ENCODE results near the gene DIS3. TPM values are rescaled to one million over a fixed set of nuclear protein-coding genes. Genes with fewer than 3 reads are reported as not detected.
A peak's percentile ranks its signal among the peaks of the same experiment; 100 is the strongest.
"Not testable (repeated sequence)": the region's sequence is repeated elsewhere in the genome, so short reads cannot be mapped to it uniquely, and the experiment has no call there.

DIS3 gene, protein sequence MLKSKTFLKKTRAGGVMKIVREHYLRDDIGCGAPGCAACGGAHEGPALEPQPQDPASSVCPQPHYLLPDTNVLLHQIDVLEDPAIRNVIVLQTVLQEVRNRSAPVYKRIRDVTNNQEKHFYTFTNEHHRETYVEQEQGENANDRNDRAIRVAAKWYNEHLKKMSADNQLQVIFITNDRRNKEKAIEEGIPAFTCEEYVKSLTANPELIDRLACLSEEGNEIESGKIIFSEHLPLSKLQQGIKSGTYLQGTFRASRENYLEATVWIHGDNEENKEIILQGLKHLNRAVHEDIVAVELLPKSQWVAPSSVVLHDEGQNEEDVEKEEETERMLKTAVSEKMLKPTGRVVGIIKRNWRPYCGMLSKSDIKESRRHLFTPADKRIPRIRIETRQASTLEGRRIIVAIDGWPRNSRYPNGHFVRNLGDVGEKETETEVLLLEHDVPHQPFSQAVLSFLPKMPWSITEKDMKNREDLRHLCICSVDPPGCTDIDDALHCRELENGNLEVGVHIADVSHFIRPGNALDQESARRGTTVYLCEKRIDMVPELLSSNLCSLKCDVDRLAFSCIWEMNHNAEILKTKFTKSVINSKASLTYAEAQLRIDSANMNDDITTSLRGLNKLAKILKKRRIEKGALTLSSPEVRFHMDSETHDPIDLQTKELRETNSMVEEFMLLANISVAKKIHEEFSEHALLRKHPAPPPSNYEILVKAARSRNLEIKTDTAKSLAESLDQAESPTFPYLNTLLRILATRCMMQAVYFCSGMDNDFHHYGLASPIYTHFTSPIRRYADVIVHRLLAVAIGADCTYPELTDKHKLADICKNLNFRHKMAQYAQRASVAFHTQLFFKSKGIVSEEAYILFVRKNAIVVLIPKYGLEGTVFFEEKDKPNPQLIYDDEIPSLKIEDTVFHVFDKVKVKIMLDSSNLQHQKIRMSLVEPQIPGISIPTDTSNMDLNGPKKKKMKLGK
- 10 to 100 TPM; 44.9 to 47.2 TPM for total RNA-seq

- ATAC-seq = peak; percentile 96 to 98
- DNase-seq (ENCODE audit: low spot score in 2 of 2) = peak; percentile 93 to 97
- H3K27ac Mint-ChIP-seq = peak within 1 kb of the TSS; percentile 94 to 100
- no peaks in the 10 kb centered on the region for H3K9me3 Mint-ChIP-seq
- H3K36me3 Mint-ChIP-seq = peaks cover 29 to 62% of the 10 kb centered on the region in 2 donors
These were observed at the start of gene DIS3, which contains the start of gene PIBF1 for GRCh38 chr13:72781451-72782439. TSS of gene DIS3 (minus strand) at chr13:72781900. CDS start at chr13:72781832, 68 bp downstream. TSS of gene PIBF1 (plus strand) at chr13:72782133. CDS start at chr13:72783470, 1,337 bp downstream.

DNA sequence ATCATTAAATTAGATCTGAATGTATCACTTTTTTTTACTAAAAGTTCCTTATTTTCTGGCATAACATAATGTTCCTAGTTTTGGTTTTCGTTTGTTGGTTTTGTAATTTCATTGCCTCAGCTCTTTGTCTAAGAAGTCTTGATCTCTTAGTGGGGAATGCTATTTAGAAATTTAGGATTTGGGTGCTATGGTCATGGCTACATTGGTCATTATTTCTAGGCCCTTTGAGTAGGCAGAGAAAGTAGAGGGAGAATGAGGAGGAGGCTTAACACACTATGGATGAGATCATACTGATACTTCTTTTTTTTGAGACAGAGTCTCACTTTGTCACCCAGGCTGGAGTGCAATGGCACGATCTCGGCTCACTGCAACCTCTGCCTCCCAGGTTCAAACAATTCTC, 42.0 kb upstream of the DIS3 start:
- Mint-ChIP-seq H3K9me3 (no peaks in the 10 kb centered on the region), H3K36me3 (peaks cover 8 to 42% of the 10 kb centered on the region in 2 donors), H3K27ac (no peak overlapping the region)
- no peak for DNase-seq (ENCODE audit: low spot score in 2 of 2)
- ATAC-seq = no peak

DNA sequence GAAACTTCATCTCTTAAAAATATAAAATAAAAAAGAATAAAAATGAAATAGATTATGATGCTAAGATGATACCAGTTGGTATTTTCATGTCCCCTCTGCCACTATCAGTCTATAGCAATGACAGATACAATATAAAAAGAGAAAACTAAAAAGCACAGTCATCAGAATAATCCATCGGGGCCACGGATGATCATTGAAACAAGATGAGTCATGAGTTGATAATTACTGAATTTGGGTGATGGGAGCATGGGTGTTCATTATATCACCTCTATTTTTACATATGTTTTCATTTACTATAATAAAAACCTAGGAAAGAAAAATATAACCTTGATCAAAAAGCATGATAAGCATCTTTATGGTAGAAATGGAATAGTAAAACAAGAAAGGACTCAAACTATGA, 41.4 kb upstream of the DIS3 start:
- DNase-seq (ENCODE audit: low spot score in 2 of 2) (no peak), ATAC-seq (no peak)
- Mint-ChIP-seq H3K36me3 (peaks cover 4 to 42% of the 10 kb centered on the region in 2 donors), H3K9me3 (no peaks in the 10 kb centered on the region), H3K27ac (no peak overlapping the region)

- ATAC-seq (no peak), DNase-seq (ENCODE audit: low spot score in 2 of 2) (no peak)
- Mint-ChIP-seq H3K27ac (no peak overlapping the region), H3K9me3 (no peaks in the 10 kb centered on the region), H3K36me3 (peaks cover 4 to 29% of the 10 kb centered on the region in 2 donors)
These were observed 39.2 kb upstream of the DIS3 start for GRCh38 chr13:72820898-72821279.

- Mint-ChIP-seq H3K36me3 (peaks cover 4 to 29% of the 10 kb centered on the region in 2 donors), H3K27ac (no peak overlapping the region), H3K9me3 (no peaks in the 10 kb centered on the region)
- DNase-seq (ENCODE audit: low spot score in 2 of 2) = no peak
- no peak for ATAC-seq
These were observed 38.6 kb upstream of the DIS3 start for GRCh38 chr13:72820156-72820897.

DNA sequence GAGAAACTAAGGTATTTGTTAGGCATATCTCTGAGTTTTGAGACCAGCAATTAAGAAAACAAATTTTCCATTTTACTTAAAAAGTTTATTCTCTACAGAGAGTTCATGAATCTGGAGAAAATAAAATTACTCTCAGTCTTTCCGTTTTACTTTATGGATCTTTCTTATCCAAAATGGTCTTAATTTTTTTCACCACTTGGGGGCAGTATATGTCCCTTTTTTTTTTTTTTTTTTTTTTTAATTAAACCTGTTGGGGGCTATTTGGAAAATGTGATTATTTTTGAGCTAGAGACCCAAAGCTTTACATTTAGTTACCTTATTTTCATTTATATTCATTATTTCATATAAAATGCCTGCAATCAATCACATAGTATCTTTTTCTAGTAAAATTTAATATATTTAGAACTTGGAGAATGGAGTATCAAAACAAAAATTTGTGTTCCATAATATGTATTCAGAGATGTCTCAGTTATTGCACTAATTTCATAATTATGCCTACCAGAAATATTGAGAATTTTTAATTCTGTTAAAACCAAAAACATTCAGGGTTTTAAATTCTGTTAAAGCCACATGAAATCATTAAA, 27.3 kb upstream of the DIS3 start:
- Mint-ChIP-seq H3K36me3 (peaks cover 0 to 23% of the 10 kb centered on the region in 2 donors), H3K9me3 (no peaks in the 10 kb centered on the region), H3K27ac (no peak overlapping the region)
- ATAC-seq (no peak), DNase-seq (ENCODE audit: low spot score in 2 of 2) (no peak)

DNA sequence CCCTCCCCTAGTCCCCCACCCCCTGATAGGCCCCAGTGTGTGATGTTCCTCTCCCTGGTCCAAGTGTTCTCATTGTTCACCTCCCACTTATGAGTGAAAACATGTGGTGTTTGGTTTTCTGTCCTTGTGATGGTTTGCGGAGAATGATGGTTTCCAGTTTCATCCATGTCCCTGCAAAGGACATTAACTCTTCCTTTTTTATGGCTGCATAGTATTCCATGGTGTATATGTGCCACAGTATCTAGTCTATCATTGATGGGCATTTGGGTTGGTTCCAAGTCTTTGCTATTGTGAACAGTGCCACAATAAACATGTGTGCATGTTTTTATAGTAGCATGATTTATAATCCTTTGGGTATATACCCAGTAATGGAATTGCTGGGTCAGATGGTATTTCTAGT, 24.8 kb upstream of the DIS3 start:
- peaks cover 0 to 32% of the 10 kb centered on the region in 2 donors for H3K36me3 Mint-ChIP-seq
- ATAC-seq; H3K9me3 Mint-ChIP-seq; H3K27ac Mint-ChIP-seq; DNase-seq (ENCODE audit: low spot score in 2 of 2): not testable (repeated sequence)

DNA sequence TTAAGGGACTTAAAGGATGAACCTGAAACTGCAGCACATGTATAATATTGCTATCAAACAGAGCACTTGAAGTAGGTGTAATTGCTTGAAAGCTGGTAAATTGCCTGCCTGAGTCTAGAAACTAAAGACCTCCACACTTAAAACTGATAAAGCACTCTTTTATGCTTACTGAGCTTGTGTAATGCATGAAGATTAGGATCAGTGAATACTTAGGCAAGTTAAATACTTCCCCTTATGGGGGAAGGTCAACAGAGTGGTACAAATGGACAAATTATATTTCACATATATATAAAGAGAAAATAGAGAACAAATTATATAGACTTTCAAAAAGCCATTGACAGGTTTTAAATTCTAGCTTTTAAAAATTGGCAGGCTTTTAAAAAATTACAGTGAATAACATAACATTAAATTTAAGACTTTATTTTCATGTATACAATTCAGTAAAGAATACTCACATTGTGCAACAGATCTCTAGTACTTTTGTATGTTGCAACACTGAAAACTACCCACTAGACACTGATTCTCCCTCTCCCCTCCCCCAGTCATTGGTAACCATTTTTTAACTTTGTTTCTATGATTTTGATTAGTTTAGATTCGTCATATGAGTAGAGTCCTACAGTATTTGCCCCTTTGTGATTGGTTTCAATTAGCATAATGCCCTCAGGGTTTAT, 24.1 kb upstream of the DIS3 start:
- Mint-ChIP-seq H3K36me3 (peaks cover 2 to 35% of the 10 kb centered on the region in 2 donors), H3K9me3 (no peaks in the 10 kb centered on the region), H3K27ac (no peak overlapping the region)
- no peak for ATAC-seq
- DNase-seq (ENCODE audit: low spot score in 2 of 2) = no peak

GRCh38 chr13:72804301-72804700, 22.6 kb upstream of the DIS3 start:
- Mint-ChIP-seq H3K27ac (no peak overlapping the region), H3K36me3 (peaks cover 5 to 40% of the 10 kb centered on the region in 2 donors), H3K9me3 (no peaks in the 10 kb centered on the region)
- DNase-seq (ENCODE audit: low spot score in 2 of 2) = no peak
- ATAC-seq = no peak

GRCh38 chr13:72798817-72799216, 17.1 kb upstream of the DIS3 start:
- peaks cover 9 to 35% of the 10 kb centered on the region in 2 donors for H3K36me3 Mint-ChIP-seq
- DNase-seq (ENCODE audit: low spot score in 2 of 2) (no peak), ATAC-seq (no peak)
- H3K9me3 Mint-ChIP-seq = peaks cover 0 to 5% of the 10 kb centered on the region in 2 donors
- H3K27ac Mint-ChIP-seq = no peak overlapping the region

DNA sequence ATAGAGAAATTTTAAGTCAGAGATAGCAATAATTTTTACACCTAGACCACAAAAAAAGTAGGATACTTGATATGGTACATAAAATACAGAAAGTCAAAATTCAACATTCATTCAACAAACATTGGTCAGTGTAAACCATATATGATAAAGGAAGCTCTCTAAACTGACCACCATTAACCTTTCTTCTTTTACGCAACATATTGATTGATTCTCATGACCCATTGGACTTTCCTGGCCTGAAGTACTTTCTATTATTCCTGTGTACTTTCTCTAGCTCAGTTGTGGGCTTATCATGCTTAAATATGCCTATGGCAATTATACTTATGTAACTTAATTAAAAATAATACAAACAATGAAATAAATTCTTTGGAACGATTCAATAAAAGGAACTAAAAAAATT, 10.9 kb upstream of the DIS3 start:
- no peak for ATAC-seq
- H3K36me3 Mint-ChIP-seq = peaks cover 15 to 35% of the 10 kb centered on the region in 2 donors
- H3K9me3 Mint-ChIP-seq = peaks cover 0 to 10% of the 10 kb centered on the region in 2 donors
- no peak overlapping the region for H3K27ac Mint-ChIP-seq
- no peak for DNase-seq (ENCODE audit: low spot score in 2 of 2)

DNA sequence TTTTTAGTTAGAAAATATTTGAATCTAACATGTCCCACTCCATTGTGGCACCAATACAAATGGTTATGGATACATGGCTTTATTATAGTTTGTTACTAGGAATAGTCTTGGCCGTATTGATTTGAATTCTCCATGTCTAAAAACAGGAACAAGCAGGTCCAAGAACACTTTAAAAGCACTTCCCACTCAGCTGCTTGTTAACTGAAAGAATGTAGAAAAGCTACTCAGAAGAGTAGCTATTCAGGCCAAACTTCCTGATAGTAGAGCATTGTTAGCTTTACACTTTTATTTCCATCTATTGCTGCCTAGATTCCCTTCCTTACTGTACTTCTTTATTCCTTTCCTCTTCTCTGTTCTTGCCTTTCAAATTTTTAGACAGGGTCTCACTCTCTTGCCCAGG, 7.1 kb upstream of the DIS3 start:
- peaks cover 0 to 5% of the 10 kb centered on the region in 2 donors for H3K9me3 Mint-ChIP-seq
- ATAC-seq = no peak
- H3K36me3 Mint-ChIP-seq = peaks cover 17 to 31% of the 10 kb centered on the region in 2 donors

GRCh38 chr13:72784679-72785078, 3.0 kb upstream of the DIS3 start:
- not testable (repeated sequence) for DNase-seq (ENCODE audit: low spot score in 2 of 2); H3K27ac Mint-ChIP-seq; H3K9me3 Mint-ChIP-seq; ATAC-seq
- H3K36me3 Mint-ChIP-seq = peaks cover 21 to 45% of the 10 kb centered on the region in 2 donors

More for the DNA sequence above, 7.1 kb upstream of the DIS3 start:
- no peak for DNase-seq (ENCODE audit: low spot score in 2 of 2)
- H3K27ac Mint-ChIP-seq = no peak overlapping the region

DNA sequence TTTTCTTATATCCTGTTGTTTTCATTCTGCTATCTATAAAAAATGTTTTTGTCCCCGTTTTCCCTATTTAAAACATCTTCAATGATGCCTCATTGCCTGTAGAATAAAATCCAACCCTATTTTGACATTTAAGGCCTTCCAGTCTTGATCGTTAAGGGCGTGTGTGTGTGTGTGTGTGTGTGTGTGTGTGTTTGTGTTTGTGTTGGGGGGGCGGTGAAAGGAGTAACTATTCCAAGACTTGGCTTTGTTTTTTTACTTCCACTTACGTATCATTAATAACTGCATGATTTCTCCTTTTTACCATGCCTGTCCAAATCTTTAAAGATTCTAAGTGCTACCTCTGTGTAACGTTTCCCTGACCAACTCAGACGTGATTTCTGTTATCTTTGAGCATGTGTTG, 1.0 kb upstream of the DIS3 start:
- DNase-seq (ENCODE audit: low spot score in 2 of 2) (no peak), ATAC-seq (no peak)
- H3K27ac Mint-ChIP-seq = peak overlapping the region; percentile 94 to 100
- H3K9me3 Mint-ChIP-seq = no peaks in the 10 kb centered on the region
- H3K36me3 Mint-ChIP-seq = peaks cover 21 to 52% of the 10 kb centered on the region in 2 donors

Measured in activated naive CD4-positive, alpha-beta T cell treated with anti-CD3 and anti-CD28 coated beads, Interleukin-2, amount 50 U/mL, for 72 hours (primary cell).